Fibroblast of villous mesenchyme (primary cell): Measurements from ENCODE around the gene CD22. TPM values are rescaled to one million over a fixed set of nuclear protein-coding genes. Genes with fewer than 3 reads are reported as not detected.

Source experiments
- DNase-seq: peaks from one replicate; pipeline ENCODE4 v3.0.0-alpha.2; 2010; ENCODE audit warnings: low read depth
- H3K4me3 ChIP-seq: 2 replicates; pipeline ENCODE4 v1.5.1; 2011; ENCODE audit warnings: low read depth, mild to moderate bottlenecking, low read length
- CTCF ChIP-seq: IDR thresholded peaks from 2 replicates; pipeline ENCODE4 v1.5.1; 2012; ENCODE audit warnings: low read depth, mild to moderate bottlenecking, low read length; ENCODE audit not compliant: insufficient read depth
- total RNA-seq: library from RNA; depleted of rRNA; stranded (reverse); fragments of >200 nt; gene quantifications from 2 replicates; pipeline ENCODE4 v1.2.3, GENCODE V29; 2012

The CD22 gene
- total RNA-seq, 1 donor = not detected

GRCh38 chr19:35330475-35330874 is 1.5 kb downstream of the CD22 start:
- no peak overlapping the region for H3K4me3 ChIP-seq
- no peak for DNase-seq
- no peak for TF ChIP-seq CTCF

- no peak overlapping the region for H3K4me3 ChIP-seq
- DNase-seq = no peak
- TF ChIP-seq CTCF = no peak
Observed at GRCh38 chr19:35331551-35332214, 2.7 kb downstream of the CD22 start.

- no peak overlapping the region for H3K4me3 ChIP-seq
- no peak for DNase-seq
- no peak for TF ChIP-seq CTCF
Observed at GRCh38 chr19:35332817-35333216, 3.8 kb downstream of the CD22 start.

- H3K4me3 ChIP-seq = no peak overlapping the region
- no peak for TF ChIP-seq CTCF
- no peak for DNase-seq
Observed at GRCh38 chr19:35334144-35334753, 5.3 kb downstream of the CD22 start.

- no peak overlapping the region for H3K4me3 ChIP-seq
- no peak for DNase-seq
- TF ChIP-seq CTCF = no peak
Observed at GRCh38 chr19:35336166-35336955, 7.4 kb downstream of the CD22 start.

GRCh38 chr19:35337097-35337983 is 8.4 kb downstream of the CD22 start:
- no peak overlapping the region for H3K4me3 ChIP-seq
- no peak for TF ChIP-seq CTCF
- no peak for DNase-seq
